HepG2 (cell line): ENCODE measurements around the gene SPRED2. TPM values are rescaled to one million over a fixed set of nuclear protein-coding genes. Genes with fewer than 3 reads are reported as not detected.

Experiments
- AHR ChIP-seq: IDR thresholded peaks from 2 replicates; pipeline ENCODE4 v1.6.1; 2018; ENCODE audit warnings: missing genetic modification reagents, missing compliant biosample characterization
- ATF1 ChIP-seq: IDR thresholded peaks from 2 replicates; pipeline ENCODE4 v1.6.1; 2016; ENCODE audit warnings: mild to moderate bottlenecking, control low read depth
- CBX5 ChIP-seq: sonication (generic); formaldehyde crosslinking; IDR thresholded peaks from 2 replicates; pipeline ENCODE4 v1.4.0; 2020; ENCODE audit warnings: missing genetic modification reagents, borderline replicate concordance
- JARID2 ChIP-seq: sonication (generic); formaldehyde crosslinking; IDR thresholded peaks from 2 replicates; pipeline ENCODE4 v1.8.1; 2023; ENCODE audit warnings: missing genetic modification reagents, inconsistent platforms; ENCODE audit not compliant: insufficient replicate concordance
- LRRFIP1 ChIP-seq: sonication (generic); formaldehyde crosslinking; conservative IDR thresholded peaks from 2 replicates; pipeline ENCODE4 v1.4.0; 2020; ENCODE audit warnings: missing genetic modification reagents
- MIER3 ChIP-seq: IDR thresholded peaks from 2 replicates; pipeline ENCODE4 v1.6.1; 2016; ENCODE audit warnings: missing compliant biosample characterization, borderline replicate concordance
- NR0B2 ChIP-seq: sonication (generic); formaldehyde crosslinking; IDR thresholded peaks from 2 replicates; pipeline ENCODE4 v1.4.0; 2020; ENCODE audit warnings: mild to moderate bottlenecking, missing genetic modification reagents
- PRMT3 ChIP-seq: sonication (generic); formaldehyde crosslinking; IDR thresholded peaks from 2 replicates; pipeline ENCODE4 v1.8.1; 2022; ENCODE audit warnings: low read depth, mild to moderate bottlenecking, moderate library complexity, missing genetic modification reagents, borderline replicate concordance
- REST ChIP-seq, 2 experiments: IDR thresholded peaks; 2 replicates each; pipeline ENCODE4 v1.6.1; 2011 to 2012; ENCODE audit warnings: low read length in 2 of 2, borderline replicate concordance in 1 of 2, low read depth in 1 of 2, mild to moderate bottlenecking in 1 of 2, moderate library complexity in 1 of 2
- RNF219 ChIP-seq: sonication (generic); formaldehyde crosslinking; IDR thresholded peaks from 2 replicates; pipeline ENCODE4 v1.5.0; 2020; ENCODE audit warnings: mild to moderate bottlenecking, missing genetic modification reagents
- STAT6 ChIP-seq: sonication (generic); formaldehyde crosslinking; IDR thresholded peaks from 2 replicates; pipeline ENCODE4 v1.4.0; 2020; ENCODE audit warnings: missing genetic modification reagents, mild to moderate bottlenecking, borderline replicate concordance
- TCF7L2 ChIP-seq: IDR thresholded peaks from 2 replicates; pipeline ENCODE4 v1.6.1; 2011; ENCODE audit warnings: mild to moderate bottlenecking, low read depth, low read length, moderate library complexity
- TFE3 ChIP-seq: IDR thresholded peaks from 2 replicates; pipeline ENCODE4 v1.6.1; 2016
- ZNF652 ChIP-seq: IDR thresholded peaks from 2 replicates; pipeline ENCODE4 v1.6.1; 2016; ENCODE audit warnings: low read depth, borderline replicate concordance
- ZNF776 ChIP-seq: sonication (generic); formaldehyde crosslinking; IDR thresholded peaks from 2 replicates; pipeline ENCODE4 v1.4.0; 2020; ENCODE audit warnings: mild to moderate bottlenecking, missing genetic modification reagents
- polyA plus RNA-seq, 8 experiments: library from polyadenylated mRNA; depleted of rRNA in 3 of 8; stranded (reverse) in 7 of 8; unstranded in 1 of 8; fragments of >200 nt; fragmentation: Illumina TruSeq in 4 of 8; extraction: Trizol in 4 of 8; gene quantifications; 2 replicates each; pipeline versions ENCODE4 v1.2.1 to v1.2.3, GENCODE V29; 2011 to 2016; ENCODE audit warnings: low read depth in 4 of 8, missing spikeins in 1 of 8, mixed read lengths in 1 of 8; ENCODE audit not compliant: insufficient read depth in 1 of 8
- total RNA-seq, 5 experiments: library from RNA; depleted of rRNA; stranded (reverse); fragments of >200 nt; fragmentation: Illumina TruSeq; extraction: Trizol; gene quantifications; 2 replicates each; pipeline ENCODE4 v1.2.3, GENCODE V29; 2016; ENCODE audit warnings: low read depth in 1 of 5

Gene SPRED2
- total and polyA plus RNA-seq, 2 of the 13 experiments (the other 11 are each of a cell fraction or from before 2014, with no cell fraction given), result 13.0 to 37.0 TPM

- TF ChIP-seq TCF7L2, result no peak
- no peak for TF ChIP-seq RNF219
- peak; percentile 100 for TF ChIP-seq MIER3 (CRISPR knock-in tag)
- 0 out of 2 replicates have a peak, but pooled peaks have one; percentile 13 for TF ChIP-seq LRRFIP1 (CRISPR knock-in tag)
- TF ChIP-seq PRMT3 (CRISPR knock-in tag), result peak; percentile 47; the same call in 1 of the 2 replicates
- TF ChIP-seq JARID2 (CRISPR knock-in tag), result no peak
- no peak for TF ChIP-seq CBX5 (CRISPR knock-in tag)
- peak; percentile 98 for TF ChIP-seq STAT6
- peak; percentile 85 for TF ChIP-seq ATF1 (CRISPR knock-in tag)
- no peak for TF ChIP-seq AHR
- peak; percentile 66; the same call in 1 of the 2 replicates for TF ChIP-seq ZNF652
- TF ChIP-seq REST (IDR thresholded peaks at IDR 0.05; ENCODE audit: borderline replicate concordance in 1 of 2, low read depth in 1 of 2, low read length in 2 of 2), result peak in 1 of 2 experiments; percentile 77; a peak in 2 of 4 replicates
- TF ChIP-seq ZNF776 (CRISPR knock-in tag), result no peak
- TF ChIP-seq TFE3, result peak; percentile 87
- TF ChIP-seq NR0B2 (CRISPR knock-in tag), result no peak
These were observed 59.0 kb downstream of the SPRED2 start (continued) for GRCh38 chr2:65373365-65373918.
